Neural crest cell (in vitro differentiated cells): ENCODE results near the gene PDE8B. TPM values are rescaled to one million over a fixed set of nuclear protein-coding genes. Genes with fewer than 3 reads are reported as not detected.

Experiments used
- DNase-seq: peaks from one replicate; pipeline ENCODE4 v3.0.0; 2021; ENCODE audit warnings: low read depth, mixed read lengths, low spot score
- H3K27ac Mint-ChIP-seq: one replicate; pipeline ENCODE4 v1.8.0; 2021; ENCODE audit warnings: mild to moderate bottlenecking, mixed read lengths; ENCODE audit not compliant: unreplicated experiment
- H3K27me3 Mint-ChIP-seq: 2 replicates; pipeline ENCODE4 v1.8.0; 2021; ENCODE audit warnings: low read depth, mild to moderate bottlenecking, mixed read lengths
- H3K36me3 Mint-ChIP-seq: 2 replicates; pipeline ENCODE4 v1.8.0; 2021; ENCODE audit warnings: low read depth, mild to moderate bottlenecking, mixed read lengths
- H3K4me1 Mint-ChIP-seq: 2 replicates; pipeline ENCODE4 v1.8.0; 2021; ENCODE audit warnings: mixed read lengths
- H3K4me3 Mint-ChIP-seq: one replicate; pipeline ENCODE4 v1.8.0; 2021; ENCODE audit warnings: mild to moderate bottlenecking, mixed read lengths
- H3K9me3 Mint-ChIP-seq: 2 replicates; pipeline ENCODE4 v1.8.0; 2021; ENCODE audit warnings: mixed read lengths
- CTCF ChIP-seq: fragments of 200-600 bp; sonication (generic); conservative IDR thresholded peaks from 2 replicates; pipeline ENCODE4 v1.5.0; 2021; ENCODE audit warnings: antibody characterized with exemption, mild to moderate bottlenecking
- total RNA-seq: library from RNA; stranded (reverse); gene quantifications from 2 replicates; pipeline ENCODE4 v1.2.1, GENCODE V29; 2021

The PDE8B gene
- total RNA-seq, 1 donor from 2014 or later = 0.44 TPM

- TF ChIP-seq CTCF = no peak
- Mint-ChIP-seq H3K4me1 (peaks cover 5% of the 10 kb centered on the region), H3K27me3 (peaks cover 63% of the 10 kb centered on the region), H3K4me3 (no peak overlapping the region), H3K36me3 (peaks cover 11% of the 10 kb centered on the region), H3K9me3 (no peaks in the 10 kb centered on the region), H3K27ac (no peak overlapping the region)
- no peak for DNase-seq
These were observed 3.7 kb downstream of the PDE8B start for GRCh38 chr5:77214151-77214550.

GRCh38 chr5:77218263-77218662, 7.8 kb downstream of the PDE8B start:
- Mint-ChIP-seq H3K27me3 (peaks cover 39% of the 10 kb centered on the region), H3K4me1 (no peaks in the 10 kb centered on the region), H3K4me3 (no peak overlapping the region), H3K27ac (no peak overlapping the region), H3K36me3 (no peaks in the 10 kb centered on the region), H3K9me3 (no peaks in the 10 kb centered on the region)
- no peak for DNase-seq
- peak; percentile 49 for TF ChIP-seq CTCF

DNA sequence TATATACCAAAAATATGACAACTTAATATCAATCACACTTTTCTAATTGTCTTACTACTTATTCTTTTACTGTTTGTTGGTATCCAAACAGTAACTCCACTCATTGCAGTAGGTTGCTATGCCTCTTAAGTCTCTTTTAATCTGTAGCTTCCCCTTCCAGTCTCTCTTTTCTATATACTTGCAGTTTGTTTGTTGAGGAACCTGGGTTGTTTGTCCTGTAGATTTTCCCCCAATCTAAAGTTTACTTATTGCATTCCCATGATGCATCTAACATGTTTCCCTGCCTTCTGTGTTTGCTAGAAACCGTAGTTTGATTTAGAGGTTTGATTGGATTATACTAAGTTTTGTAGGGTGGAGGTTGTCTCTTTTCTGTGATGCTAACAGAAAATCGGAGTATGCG, 10.6 kb downstream of the PDE8B start:
- Mint-ChIP-seq H3K9me3 (no peaks in the 10 kb centered on the region), H3K27ac (no peak overlapping the region), H3K4me1 (no peaks in the 10 kb centered on the region), H3K27me3 (peaks cover 27% of the 10 kb centered on the region), H3K36me3 (no peaks in the 10 kb centered on the region), H3K4me3 (no peak overlapping the region)
- no peak for DNase-seq
- no peak for TF ChIP-seq CTCF

GRCh38 chr5:77222722-77223121, 12.2 kb downstream of the PDE8B start:
- Mint-ChIP-seq H3K9me3 (no peaks in the 10 kb centered on the region), H3K27me3 (peaks cover 25% of the 10 kb centered on the region), H3K27ac (no peak overlapping the region), H3K4me1 (no peaks in the 10 kb centered on the region), H3K4me3 (no peak overlapping the region), H3K36me3 (no peaks in the 10 kb centered on the region)
- no peak for DNase-seq
- no peak for TF ChIP-seq CTCF

DNA sequence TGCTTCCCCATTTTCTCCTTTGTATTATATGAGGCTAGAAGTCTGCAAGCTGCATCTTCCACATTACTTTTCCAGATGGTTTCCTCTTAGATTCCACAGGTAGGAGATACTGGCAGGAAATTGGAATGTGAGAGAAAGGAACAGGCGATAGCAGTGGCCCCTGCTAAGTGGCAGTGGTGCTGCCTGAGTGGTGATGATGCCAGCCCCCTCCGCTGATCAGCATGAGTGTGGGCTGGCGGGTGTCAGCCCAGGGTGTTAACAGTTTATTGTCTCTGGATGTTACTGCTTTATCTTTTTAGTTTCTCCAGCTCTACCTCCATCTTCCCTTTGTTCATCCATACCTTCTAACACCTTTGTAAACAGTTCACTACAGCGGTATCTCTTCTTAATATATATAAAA, 13.2 kb downstream of the PDE8B start:
- H3K36me3 Mint-ChIP-seq = no peaks in the 10 kb centered on the region
- H3K9me3 Mint-ChIP-seq = no peaks in the 10 kb centered on the region
- H3K27ac Mint-ChIP-seq = no peak overlapping the region
- no peak overlapping the region for H3K4me3 Mint-ChIP-seq
- no peak for TF ChIP-seq CTCF
- H3K4me1 Mint-ChIP-seq = no peaks in the 10 kb centered on the region
- DNase-seq = no peak
- peaks cover 21% of the 10 kb centered on the region for H3K27me3 Mint-ChIP-seq
